ENCODE measurements around the gene ADGRV1.

GRCh38 chr5:90529194-90529938, 29.2 kb upstream of the ADGRV1 start, which contains the start of gene LYSMD3:
- no peak for TF ChIP-seq CTCF (IDR thresholded peaks at IDR 0.05; ENCODE audit: insufficient read depth, low read length, poor library complexity, severe bottlenecking)
- TF ChIP-seq EZH2phosphoT487 (conservative IDR thresholded peaks at IDR 0.05; ENCODE audit: low read length) = no peak

Measured in SU-DHL-6 (cell line).